NCI-H1436 (cell line): ENCODE data around the gene CDC45.

ENCODE experiments used
- DNase-seq: peaks from one replicate; lab custom pipeline; 2025; lab: John Stamatoyannopoulos, UW

CDC45 gene

DNA sequence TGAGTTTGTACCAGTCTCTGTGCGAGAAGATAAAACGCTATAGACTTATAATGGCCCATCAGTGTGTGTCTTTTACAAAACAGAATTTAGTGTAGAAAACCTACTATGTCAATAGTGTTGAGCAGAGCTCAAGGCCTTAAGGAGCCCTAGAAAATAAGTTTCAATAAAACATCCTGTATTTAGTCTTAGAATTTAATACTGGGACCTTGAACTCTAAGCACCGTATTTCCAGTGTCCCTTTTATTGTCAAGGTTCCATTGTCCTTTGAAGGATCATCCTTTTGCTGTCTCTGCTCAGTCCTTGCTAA is 16.6 kb downstream of the CDC45 start:
- no peak for DNase-seq

DNA sequence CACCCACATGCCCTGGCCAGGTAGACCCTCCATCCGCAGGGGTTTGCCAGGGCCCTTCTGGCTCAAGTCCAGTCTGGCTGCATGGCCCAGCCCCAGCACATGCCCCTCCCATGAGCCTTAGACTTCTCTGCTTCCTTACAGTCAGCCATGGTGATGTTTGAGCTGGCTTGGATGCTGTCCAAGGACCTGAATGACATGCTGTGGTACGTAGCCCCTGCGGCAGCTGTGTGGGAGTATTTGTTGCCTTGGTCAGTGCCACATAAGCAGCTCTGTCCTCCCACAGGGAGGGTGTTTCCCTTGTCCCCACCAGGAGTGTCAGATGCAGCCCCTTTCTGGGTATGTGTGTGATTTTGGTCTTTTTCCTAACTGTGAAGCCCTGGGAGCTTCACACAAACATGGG is 17.5 kb downstream of the CDC45 start:
- DNase-seq: no peak

- DNase-seq: no peak
Measured at GRCh38 chr22:19498154-19498865, 18.6 kb downstream of the CDC45 start.

GRCh38 chr22:19498866-19499190 is 19.1 kb downstream of the CDC45 start:
- no peak for DNase-seq

- DNase-seq: no peak
Measured at GRCh38 chr22:19499236-19499879, 19.6 kb downstream of the CDC45 start.

DNA sequence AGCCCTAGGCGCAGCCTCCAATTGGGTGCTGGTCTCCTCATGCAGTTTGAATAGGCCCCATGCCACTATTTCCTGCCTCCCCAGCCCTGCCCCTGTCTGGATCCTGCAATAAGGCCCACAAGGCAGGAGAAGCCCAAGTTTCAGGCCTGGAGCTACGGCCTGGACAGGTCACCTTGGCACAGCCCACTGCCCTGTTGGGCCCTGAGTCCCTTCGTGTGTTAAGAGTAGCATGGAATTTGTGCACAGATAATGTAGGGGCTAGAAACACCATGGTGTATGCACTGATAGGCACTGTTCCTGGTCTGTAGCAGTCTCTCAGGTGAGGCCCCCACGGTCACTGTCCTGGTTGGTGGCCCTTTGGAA is 20.1 kb downstream of the CDC45 start:
- no peak for DNase-seq

DNA sequence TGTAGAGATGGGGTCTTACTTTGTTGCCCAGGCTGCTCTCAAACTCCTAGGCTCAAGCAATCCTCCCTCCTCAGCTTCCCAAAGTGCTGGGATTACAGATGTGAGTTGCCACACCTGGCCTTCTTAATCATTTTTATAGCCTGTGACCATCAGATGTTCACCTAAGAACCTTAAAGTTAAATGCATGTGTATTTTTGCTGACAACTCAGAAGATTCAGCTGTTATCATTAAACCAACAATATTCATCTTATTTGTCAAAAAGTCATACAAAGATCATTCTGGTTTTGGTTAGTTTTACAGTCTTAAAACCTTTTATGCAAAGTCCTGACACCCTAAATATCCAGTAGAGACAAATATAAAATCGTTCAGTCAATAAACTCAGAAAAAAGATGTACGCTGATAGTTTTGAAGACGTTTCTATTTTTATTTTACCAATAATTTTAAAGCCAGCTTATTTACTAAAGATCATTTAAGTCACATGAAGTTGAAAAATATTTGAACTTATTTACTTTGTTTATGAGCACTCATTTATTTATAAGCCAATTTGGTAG is 22.3 kb downstream of the CDC45 start:
- no peak for DNase-seq

- no peak for DNase-seq
Measured at GRCh38 chr22:19503367-19503766, 23.6 kb downstream of the CDC45 start.

DNA sequence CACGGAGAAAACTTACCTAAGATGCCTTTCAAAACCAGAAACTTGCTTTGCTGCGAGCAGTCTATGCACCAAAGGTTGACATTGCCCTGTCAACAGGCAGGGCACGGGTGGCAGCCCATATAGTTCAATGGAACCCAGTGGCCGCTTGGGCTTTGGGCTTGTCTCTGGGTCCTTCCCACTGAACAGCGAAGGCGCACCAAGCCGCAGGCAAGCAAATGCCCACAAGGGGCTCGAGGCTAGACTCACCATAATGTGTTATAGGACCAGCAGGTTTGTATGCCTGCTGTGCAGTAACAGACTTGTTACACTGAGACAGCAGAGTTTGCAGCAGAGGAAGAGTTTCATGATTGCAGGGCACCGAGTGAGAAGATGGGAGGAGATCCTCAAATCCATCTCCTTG is 24.1 kb downstream of the CDC45 start:
- DNase-seq: no peak

- no peak for DNase-seq
Measured at GRCh38 chr22:19504900-19505734, 25.4 kb downstream of the CDC45 start.

DNA sequence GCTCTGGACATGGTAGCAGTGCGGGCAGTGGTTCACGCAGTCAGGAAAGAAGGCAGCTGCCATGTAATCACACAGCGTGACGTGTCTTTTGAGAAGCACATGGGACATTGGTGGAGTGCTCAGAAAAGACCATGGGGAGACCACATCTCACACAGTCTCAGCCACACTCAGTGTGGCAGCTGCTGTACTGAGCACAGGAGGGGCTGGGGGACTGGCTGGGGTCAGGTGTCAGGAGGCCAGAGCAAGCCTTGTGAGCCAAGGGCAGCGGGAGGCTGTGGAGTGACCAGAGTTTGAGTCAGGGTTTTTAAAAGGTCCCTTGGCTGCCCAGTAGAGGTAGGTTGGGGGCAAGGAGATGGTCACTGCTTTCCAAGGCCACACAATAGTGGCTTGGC is 26.0 kb downstream of the CDC45 start:
- no peak for DNase-seq

- no peak for DNase-seq
Measured at GRCh38 chr22:19506212-19506611, 26.5 kb downstream of the CDC45 start.

- DNase-seq: no peak
Measured at GRCh38 chr22:19507534-19507861, 27.8 kb downstream of the CDC45 start.

DNA sequence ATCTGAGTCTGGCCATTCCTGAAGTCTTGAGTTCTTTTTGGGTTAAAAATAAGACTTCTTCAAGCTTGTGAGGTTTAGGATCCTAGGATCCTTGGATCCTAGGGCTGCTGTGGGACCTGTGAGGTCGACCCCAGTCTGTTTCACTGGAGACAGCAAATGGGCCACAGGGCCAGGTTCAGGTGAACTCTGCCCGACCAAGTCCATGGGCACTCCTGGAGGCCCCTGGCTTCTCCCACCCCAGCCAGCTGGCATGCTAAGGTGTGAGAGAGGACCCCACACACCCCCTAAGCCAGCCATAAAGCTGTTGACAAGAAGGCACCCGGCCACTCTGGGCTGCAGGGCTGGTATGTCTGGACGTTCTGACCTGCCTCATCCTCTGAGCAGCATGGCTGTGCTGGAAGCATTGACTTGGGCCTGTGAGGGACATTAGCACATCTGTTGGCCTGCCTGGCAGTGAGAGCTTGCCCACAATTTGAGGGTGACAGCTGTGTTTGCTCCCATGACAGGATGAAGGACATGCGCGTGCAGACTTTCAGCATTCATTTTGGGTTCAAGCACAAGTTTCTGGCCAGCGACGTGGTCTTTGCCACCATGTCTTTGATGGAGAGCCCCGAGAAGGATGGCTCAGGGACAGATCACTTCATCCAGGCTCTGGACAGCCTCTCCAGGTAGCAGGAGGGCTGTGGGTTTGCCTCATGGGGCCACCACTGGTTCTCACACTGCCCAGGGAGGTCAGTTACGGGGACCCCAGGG is 28.5 kb downstream of the CDC45 start:
- no peak for DNase-seq

DNA sequence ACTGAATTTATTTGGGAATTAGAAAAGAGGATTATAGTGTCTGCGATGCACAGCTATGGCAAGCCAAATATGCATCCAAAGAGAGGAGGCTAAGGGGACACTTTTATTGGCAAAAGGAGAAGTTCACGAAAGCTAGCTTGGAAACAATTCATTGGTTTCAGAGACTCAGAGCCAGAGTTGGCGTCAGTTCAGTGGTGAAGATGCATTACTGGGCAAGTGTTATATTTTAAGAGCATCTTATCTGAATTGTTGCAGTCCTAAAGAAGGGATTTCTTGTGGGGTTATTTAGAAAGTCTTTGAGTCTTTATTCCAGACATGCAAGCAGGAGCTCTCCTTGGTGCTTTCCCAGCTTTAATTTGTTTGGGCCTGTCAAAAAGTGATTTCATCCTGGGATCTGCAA is 29.5 kb downstream of the CDC45 start:
- no peak for DNase-seq

- DNase-seq: no peak
Measured at GRCh38 chr22:19509923-19510322, 30.2 kb downstream of the CDC45 start.

- no peak for DNase-seq
Measured at GRCh38 chr22:19510919-19511341, 31.2 kb downstream of the CDC45 start.

DNA sequence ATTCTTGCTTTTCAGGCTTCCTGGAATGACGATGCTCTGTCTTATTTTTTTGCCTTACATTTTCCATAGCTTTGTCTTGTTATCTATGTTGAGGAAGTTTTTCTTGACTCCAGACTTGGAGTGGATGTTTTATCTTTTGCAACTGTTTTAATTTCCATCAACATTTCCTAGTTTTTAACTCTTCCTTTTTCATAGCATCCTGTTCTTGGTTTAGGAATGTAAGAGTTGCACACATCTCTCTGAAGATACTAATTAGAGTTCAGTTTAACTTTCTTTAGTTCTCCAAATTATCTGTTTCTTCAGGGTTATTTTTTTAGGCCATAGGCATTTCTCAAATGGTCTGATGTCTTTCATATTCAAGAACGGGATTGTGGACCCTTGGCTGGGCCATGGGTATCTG is 34.1 kb downstream of the CDC45 start:
- DNase-seq: no peak

- no peak for DNase-seq
Measured at GRCh38 chr22:19514831-19515565, 35.3 kb downstream of the CDC45 start.

- no peak for DNase-seq
Measured at GRCh38 chr22:19515654-19516377, 36.1 kb downstream of the CDC45 start.
